Peyer's patch (tissue), 4 donors: ENCODE measurements around the gene RPL7A.

Source experiments
- POLR2A ChIP-seq, 2 donors: fragments of 450-650 bp; IDR thresholded peaks; one replicate each; pipeline ENCODE4 v1.5.1; 2017; ENCODE audit warnings: antibody characterized with exemption in 2 of 2, mild to moderate bottlenecking in 2 of 2, moderate library complexity in 2 of 2
- TF ChIP-seq, protein P1 (sequence below), 6 experiments: fragments of 450-650 bp in 4 of 6; fragments of 200-600 bp in 2 of 6; sonication (generic) in 1 of 6; IDR thresholded peaks; one replicate each; pipeline ENCODE4 v1.5.1; 2017 to 2019; ENCODE audit warnings: antibody characterized with exemption in 6 of 6, mild to moderate bottlenecking in 3 of 6, moderate library complexity in 1 of 6

GRCh38 chr9:133309608-133310007 is 38.4 kb upstream of the RPL7A start:
- TF ChIP-seq, protein P1, sequence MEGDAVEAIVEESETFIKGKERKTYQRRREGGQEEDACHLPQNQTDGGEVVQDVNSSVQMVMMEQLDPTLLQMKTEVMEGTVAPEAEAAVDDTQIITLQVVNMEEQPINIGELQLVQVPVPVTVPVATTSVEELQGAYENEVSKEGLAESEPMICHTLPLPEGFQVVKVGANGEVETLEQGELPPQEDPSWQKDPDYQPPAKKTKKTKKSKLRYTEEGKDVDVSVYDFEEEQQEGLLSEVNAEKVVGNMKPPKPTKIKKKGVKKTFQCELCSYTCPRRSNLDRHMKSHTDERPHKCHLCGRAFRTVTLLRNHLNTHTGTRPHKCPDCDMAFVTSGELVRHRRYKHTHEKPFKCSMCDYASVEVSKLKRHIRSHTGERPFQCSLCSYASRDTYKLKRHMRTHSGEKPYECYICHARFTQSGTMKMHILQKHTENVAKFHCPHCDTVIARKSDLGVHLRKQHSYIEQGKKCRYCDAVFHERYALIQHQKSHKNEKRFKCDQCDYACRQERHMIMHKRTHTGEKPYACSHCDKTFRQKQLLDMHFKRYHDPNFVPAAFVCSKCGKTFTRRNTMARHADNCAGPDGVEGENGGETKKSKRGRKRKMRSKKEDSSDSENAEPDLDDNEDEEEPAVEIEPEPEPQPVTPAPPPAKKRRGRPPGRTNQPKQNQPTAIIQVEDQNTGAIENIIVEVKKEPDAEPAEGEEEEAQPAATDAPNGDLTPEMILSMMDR (IDR thresholded peaks at IDR 0.05), result no peak
- TF ChIP-seq POLR2A (IDR thresholded peaks at IDR 0.05), result no peak
